HCEC 1CT (cell line): ENCODE measurements around the gene JPH3.
"Not testable (repeated sequence)": the region's sequence is repeated elsewhere in the genome, so short reads cannot be mapped to it uniquely, and the experiment has no call there.

Experiments used
- DNase-seq: peaks from one replicate; pipeline ENCODE4 v3.0.0-alpha.2; 2017

The JPH3 gene

GRCh38 chr16:87721622-87722585 lies 119.6 kb downstream of the JPH3 start:
- no peak for DNase-seq

- no peak for DNase-seq
These were observed 120.4 kb downstream of the JPH3 start for GRCh38 chr16:87722590-87723225.

GRCh38 chr16:87723226-87723623 lies 120.9 kb downstream of the JPH3 start:
- DNase-seq, result no peak

GRCh38 chr16:87724490-87725291 lies 122.4 kb downstream of the JPH3 start:
- DNase-seq, result no peak

- DNase-seq, result no peak
These were observed 123.4 kb downstream of the JPH3 start for GRCh38 chr16:87725596-87726235.

GRCh38 chr16:87726577-87726976 lies 124.3 kb downstream of the JPH3 start:
- DNase-seq, result not testable (repeated sequence)

GRCh38 chr16:87727346-87727745 lies 125.0 kb downstream of the JPH3 start:
- DNase-seq, result no peak

GRCh38 chr16:87728026-87728425 lies 125.7 kb downstream of the JPH3 start:
- DNase-seq, result no peak

- DNase-seq, result no peak
These were observed 127.1 kb downstream of the JPH3 start for GRCh38 chr16:87729266-87729954.

- no peak for DNase-seq
These were observed 129.3 kb downstream of the JPH3 start for GRCh38 chr16:87731607-87732006.

- DNase-seq, result no peak
These were observed 130.9 kb downstream of the JPH3 start for GRCh38 chr16:87733190-87733589.

GRCh38 chr16:87734644-87735043 lies 132.3 kb downstream of the JPH3 start:
- DNase-seq, result no peak

GRCh38 chr16:87735270-87736007 lies 133.1 kb downstream of the JPH3 start:
- DNase-seq, result no peak

GRCh38 chr16:87736008-87736382 lies 133.7 kb downstream of the JPH3 start:
- no peak for DNase-seq

- no peak for DNase-seq
These were observed 137.5 kb downstream of the JPH3 start for GRCh38 chr16:87739801-87740200.

GRCh38 chr16:87740441-87740840 lies 138.1 kb downstream of the JPH3 start:
- no peak for DNase-seq

- no peak for DNase-seq
These were observed 138.7 kb downstream of the JPH3 start for GRCh38 chr16:87740909-87741424.

GRCh38 chr16:87741700-87742415 lies 139.6 kb downstream of the JPH3 start:
- no peak for DNase-seq

GRCh38 chr16:87742781-87743490 lies 140.6 kb downstream of the JPH3 start:
- no peak for DNase-seq
